Measurements from ENCODE around the gene HHIPL1.

GRCh38 chr14:99674064-99674650, 29.2 kb downstream of the HHIPL1 start:
- TF ChIP-seq CTCF (IDR thresholded peaks at IDR 0.05; ENCODE audit: control extremely low read depth in 1 of 3, insufficient read depth in 1 of 3, low read depth in 1 of 3, low read length in 3 of 3): no peak
- TF ChIP-seq POLR2A (IDR thresholded peaks at IDR 0.05; ENCODE audit: control extremely low read depth in 1 of 2, low read depth in 2 of 2, low read length in 2 of 2): no peak
- TF ChIP-seq SP1 (IDR thresholded peaks at IDR 0.05; ENCODE audit: low read depth, low read length): no peak
- no peak for TF ChIP-seq NRF1 (IDR thresholded peaks at IDR 0.05; ENCODE audit: low read depth, low read length)

Data from H1 (cell line).